Glomerular endothelial cell (primary cell): Measurements from ENCODE around the gene MOGAT3. TPM values are rescaled to one million over a fixed set of nuclear protein-coding genes. Genes with fewer than 3 reads are reported as not detected.
"Not testable (repeated sequence)": the region's sequence is repeated elsewhere in the genome, so short reads cannot be mapped to it uniquely, and the experiment has no call there.

Experiments used
- DNase-seq: peaks from one replicate; pipeline ENCODE4 v3.0.0-alpha.2; 2011; ENCODE audit warnings: low read depth, low spot score; ENCODE audit errors: extremely low read depth
- total RNA-seq: library from RNA; depleted of rRNA; stranded (reverse); fragments of >200 nt; gene quantifications from 2 replicates; pipeline ENCODE4 v1.2.3, GENCODE V29; 2015

MOGAT3 gene
- total RNA-seq, 1 donor from 2014 or later = not detected

DNA sequence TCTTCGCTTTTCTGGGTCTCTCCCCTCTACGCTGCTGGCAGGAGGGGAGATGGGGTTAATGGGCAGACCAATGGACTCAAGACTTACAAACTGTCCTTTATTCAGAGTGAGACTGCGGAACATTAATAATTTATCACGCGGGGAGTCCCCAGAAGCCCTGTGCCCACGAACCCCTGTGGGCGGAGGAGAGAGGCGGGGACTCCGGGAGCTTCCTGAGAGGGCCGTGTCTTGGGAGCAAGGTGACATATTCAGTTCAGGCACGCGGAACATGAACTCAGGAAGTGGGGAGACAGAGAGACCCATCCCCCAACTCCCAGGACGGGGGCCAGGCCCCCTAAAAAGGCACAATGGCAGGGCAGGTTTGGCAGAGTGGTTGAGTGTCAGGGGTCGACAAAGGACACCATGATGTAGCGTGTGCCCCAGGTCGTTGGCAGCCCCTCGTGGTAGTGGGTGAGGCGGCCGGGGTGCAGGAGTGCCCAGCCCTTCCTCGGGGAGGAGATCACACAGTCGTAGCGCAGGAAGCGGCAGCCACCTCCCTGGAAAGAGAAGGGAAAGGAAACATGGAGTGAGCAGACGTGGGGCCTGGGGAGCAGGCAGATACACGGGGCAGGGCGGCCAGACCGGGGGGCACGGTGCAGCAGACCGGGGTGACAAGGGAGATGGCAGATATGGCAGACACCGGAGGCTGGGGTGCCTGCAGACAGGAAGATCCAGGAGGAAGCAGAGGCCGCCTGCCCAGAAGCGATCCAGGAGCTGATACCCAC lies 5.2 kb upstream of the MOGAT3 start:
- no peak for DNase-seq

GRCh38 chr7:101203740-101204738 lies 3.2 kb upstream of the MOGAT3 start:
- not testable (repeated sequence) for DNase-seq

GRCh38 chr7:101202603-101202918 lies 1.7 kb upstream of the MOGAT3 start:
- DNase-seq = no peak

DNA sequence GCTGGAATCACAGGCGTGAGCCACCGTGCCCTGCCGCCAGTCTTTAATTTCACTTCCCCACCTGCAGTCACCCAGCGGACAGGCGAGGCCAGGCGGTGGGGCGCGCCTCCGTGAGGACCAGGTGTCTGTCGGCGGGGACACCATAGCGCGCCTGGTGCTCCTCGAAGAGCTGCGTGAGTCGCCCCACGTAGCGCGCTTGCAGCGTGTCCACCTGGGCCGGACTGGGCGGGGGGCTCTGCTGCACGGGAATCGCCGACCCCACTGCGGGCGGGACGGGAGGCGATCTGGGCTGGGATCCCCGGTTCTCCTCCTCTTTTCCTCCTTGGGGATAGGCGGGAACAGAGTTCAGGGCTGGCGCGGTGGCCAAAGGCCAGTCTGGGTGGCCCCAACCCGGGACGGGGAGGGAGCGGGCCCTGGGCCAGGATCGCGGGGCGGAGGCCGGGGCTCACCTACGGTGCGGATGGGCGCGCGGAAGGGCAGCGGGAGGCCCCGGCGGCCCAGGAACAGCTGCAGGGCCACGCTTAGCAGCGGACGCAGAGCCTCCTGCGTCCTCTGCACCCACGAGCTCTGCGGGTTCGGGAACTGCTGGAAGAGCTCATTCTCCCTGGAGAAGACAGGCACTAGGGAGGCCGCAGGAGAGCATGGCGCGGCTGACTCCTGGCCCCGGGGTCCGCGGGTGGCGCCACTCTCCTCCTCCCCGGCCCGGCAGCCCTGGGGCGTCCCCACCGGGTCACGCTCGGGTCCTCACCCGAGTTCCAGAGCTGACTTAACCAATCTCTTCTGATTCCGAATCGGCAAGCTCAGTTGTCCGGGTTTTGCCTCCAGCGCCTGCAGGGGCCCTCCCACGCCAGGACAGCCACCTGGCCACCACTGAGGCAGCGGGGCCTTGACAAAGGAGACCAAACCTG lies 1.1 kb upstream of the MOGAT3 start:
- no peak for DNase-seq

GRCh38 chr7:101200504-101200861 lies 353 bp downstream of the MOGAT3 start:
- DNase-seq = no peak

- DNase-seq = not testable (repeated sequence)
Measured at GRCh38 chr7:101199522-101199921, 1.3 kb downstream of the MOGAT3 start.

DNA sequence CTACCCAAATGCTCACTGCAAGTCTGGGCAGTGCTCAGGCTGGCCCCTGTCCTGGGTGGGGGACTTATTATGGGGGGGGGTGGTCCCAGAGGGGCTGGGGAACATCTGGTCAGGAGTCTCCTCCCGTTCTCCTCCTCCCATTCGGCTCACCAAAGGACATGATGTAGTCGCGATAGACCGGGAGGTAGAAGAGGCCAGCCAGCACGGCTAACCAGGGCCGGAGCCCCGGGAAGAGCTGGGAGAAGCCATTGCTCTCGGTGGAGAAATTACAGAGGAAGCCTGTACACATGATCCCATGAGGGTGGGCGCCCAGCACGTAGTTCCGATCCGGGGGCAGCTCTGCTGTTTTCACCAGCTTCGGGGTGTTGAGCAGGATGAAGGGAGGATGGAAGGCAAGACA lies 2.4 kb downstream of the MOGAT3 start:
- DNase-seq = no peak

- no peak for DNase-seq
Measured at GRCh38 chr7:101197991-101198390, 2.8 kb downstream of the MOGAT3 start.

- no peak for DNase-seq
Measured at GRCh38 chr7:101195884-101196283, 5.0 kb downstream of the MOGAT3 start.

DNA sequence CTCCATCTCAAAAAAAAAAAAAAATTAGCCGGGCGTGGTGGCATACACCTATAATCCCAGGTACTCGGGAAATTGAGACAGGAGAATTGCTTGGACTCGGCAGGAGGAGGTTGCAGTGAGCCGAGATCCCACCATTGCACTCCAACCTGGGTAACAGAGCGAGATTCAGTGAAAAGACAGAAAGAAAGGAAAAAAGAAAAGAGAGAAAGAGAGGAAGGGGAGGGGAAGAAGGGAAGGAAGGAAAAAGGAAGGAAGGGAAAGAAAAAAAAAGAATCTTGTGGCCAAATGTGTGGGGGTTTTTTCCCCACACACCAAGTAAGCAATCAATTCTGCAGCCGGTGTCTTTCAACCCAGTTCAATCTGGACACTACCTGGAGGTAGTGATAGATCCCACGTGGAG lies 11.7 kb downstream of the MOGAT3 start:
- no peak for DNase-seq

DNA sequence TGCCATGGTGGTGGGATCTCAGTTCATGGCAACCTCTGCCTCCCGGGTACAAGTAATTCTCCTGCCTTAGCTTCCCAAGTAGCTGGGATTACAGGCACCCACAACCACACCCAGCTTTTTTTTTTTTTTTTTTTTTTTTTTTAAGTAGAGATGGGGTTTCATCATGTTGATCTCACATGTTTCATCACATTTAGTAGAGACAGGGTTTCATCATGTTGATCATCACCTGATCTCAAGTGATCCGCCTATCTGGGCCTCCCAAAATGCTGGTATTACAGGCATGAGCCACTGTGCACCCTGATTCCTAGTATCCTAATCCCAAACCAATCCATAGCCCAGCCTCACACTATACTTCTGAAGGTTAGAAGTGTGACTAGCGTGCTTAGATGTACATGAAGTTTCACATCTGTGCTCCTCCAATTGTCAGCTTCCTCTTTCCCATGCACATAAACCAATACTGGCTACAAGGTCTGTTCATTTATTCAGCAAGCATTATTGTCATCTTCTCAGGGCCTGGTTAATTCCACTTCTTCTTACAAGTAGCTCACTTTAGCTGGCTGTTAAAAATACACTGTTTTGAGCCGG lies 13.9 kb downstream of the MOGAT3 start:
- no peak for DNase-seq

DNA sequence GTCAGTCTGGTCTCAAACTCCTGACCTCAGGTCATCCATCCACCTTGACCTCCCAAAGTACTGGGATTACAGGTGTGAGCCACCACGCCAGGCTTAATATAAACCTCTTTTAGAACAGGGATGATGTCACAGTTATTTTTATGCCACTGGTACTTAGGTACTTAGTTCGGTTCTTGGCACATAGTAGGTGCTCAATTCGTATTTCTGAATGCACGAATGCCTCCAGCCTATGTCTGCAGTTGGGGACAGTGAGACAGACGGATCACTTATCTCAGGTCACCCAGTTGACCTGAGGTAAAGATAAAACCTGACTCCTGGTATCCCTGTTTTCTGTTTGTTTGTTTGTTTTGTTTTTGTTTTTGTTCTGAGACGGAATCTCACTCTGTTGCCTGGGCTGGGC lies 14.6 kb downstream of the MOGAT3 start:
- DNase-seq = no peak

- no peak for DNase-seq
Measured at GRCh38 chr7:101185258-101185839, 15.5 kb downstream of the MOGAT3 start.

- DNase-seq = no peak
Measured at GRCh38 chr7:101180130-101180755, 20.6 kb downstream of the MOGAT3 start, which contains the start of gene NAT16. Gene NAT16, minus strand, starts transcription at chr7:101180293. Its CDS starts 5,486 bp downstream, at chr7:101174807.

DNA sequence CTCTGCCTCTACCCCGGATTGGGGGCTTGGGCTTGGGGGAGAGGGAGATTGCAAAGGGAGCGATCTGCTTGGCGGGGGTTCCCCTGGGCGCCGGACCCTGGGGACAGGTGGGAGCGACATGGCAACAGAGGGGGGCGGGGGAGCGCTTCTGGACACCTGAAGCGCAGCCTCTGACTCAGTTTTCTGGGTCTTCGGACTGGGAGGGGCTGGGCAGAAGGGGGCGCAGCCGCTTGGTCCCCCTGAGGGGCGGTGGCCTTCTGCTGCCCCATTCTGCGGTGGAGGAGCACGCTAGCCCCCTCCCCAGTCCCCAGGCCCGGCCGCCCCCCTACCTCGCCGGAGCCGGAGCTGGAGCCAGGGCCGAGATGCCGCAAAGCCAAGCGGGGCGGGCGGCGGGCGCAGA lies 21.1 kb downstream of the MOGAT3 start:
- no peak for DNase-seq

DNA sequence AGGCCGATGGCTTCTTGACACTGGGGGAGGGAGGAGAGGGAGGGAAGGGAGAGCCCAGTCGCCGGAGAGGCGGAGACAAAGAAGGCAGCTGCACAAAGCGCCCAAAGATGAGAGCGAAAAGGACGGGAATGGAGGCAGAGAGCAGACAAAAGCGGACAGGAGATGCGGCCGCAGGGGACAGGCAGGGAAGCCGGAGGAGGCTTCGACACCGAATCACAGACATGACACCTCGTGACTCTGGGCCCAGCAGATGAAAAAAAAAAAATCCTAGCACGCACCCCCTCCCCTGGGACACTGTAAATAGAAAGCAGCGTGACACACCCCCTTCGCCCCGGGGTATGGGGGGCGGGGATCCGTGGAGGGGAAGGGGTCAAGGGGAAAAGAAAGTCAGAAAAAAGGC lies 21.7 kb downstream of the MOGAT3 start:
- no peak for DNase-seq

DNA sequence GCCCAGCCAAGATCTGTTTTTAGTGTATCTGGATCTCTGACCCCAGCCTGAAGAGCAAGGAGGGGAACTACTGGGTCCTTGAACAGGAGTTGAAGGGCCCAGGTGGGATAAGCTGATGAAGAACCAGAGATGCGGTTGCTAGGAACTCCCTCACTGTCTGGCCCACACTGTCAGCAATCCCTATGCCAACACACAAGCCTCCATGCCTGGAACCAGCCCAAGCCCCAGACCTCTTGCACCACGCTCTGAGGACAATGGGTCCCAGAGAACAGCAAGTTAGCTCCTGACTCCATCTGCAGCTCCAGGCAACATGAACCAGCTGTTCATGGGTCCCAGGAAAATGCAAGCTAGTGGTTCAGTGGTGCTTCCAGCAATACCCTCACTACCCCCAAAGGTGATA lies 23.2 kb downstream of the MOGAT3 start:
- DNase-seq = no peak

DNA sequence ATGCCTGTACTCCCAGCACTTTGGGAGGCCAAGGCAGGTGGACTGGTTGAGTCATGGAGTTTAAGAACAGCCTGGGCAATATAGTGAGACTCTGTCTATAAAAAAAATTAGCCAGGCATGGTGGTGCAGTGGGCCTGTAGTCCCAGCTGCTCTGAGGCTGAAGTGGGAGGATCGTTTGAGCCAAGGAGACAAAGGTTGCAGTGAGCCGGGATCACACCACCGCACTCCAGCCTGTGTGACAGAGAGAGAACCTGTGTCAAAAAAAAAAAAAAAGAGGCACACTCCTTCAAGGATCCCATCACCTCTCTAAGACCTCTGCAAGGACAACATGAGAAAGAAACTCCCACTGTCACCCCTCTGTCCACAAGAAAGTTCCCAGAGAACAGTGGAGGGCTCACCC lies 25.2 kb downstream of the MOGAT3 start:
- no peak for DNase-seq

DNA sequence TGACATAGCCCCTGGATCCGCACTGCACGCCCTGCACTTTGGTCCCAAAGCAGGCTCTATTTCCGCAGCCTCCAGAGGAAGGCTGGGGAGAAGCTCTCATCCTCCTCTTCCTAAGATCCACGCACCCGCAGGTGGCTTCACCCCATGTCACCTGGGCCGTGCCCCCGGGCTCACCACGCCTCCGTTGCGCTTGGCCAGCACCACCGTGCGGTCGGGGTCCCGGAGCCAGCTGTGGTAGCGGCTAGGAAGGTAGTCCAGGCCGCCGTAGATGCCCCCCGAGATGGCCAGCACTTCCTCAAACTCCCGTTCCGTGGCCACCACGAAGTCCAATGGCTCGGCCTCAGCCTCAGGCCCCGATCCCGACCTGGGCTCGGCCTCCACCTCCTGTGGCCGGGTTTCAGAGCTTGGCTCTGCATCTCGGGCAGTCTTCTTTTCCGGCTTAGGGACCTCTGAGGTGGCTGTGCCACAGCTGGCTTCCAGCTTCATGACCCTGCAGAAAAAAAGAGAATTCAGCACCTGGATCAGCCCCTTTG lies 26.4 kb downstream of the MOGAT3 start:
- DNase-seq = no peak
